ENCODE data around the gene RNU6-9.
A peak's percentile ranks its signal among the peaks of the same experiment; 100 is the strongest.
"Not testable (repeated sequence)": the region's sequence is repeated elsewhere in the genome, so short reads cannot be mapped to it uniquely, and the experiment has no call there.

RNU6-9 gene

GRCh38 chr19:861756-862580 lies 31.3 kb upstream of the RNU6-9 start:
- DNase-seq: peak; percentile 8

GRCh38 chr19:862581-863314 lies 30.5 kb upstream of the RNU6-9 start:
- DNase-seq: no peak

DNA sequence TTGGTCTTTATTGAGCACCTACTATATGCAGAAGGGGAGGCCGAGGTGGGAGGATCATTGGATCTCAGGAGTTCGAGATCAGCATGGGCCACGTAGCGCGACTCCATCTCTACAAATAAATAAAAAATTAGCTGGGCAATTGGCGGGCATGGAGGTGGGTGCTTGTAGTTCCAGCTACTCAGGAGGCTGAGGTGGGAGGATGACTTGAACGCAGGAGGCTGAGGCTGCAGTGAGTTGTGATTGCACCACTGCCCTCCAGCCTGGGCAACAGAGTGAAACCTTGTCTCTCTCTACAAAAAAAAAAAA lies 30.0 kb upstream of the RNU6-9 start:
- no peak for DNase-seq

DNA sequence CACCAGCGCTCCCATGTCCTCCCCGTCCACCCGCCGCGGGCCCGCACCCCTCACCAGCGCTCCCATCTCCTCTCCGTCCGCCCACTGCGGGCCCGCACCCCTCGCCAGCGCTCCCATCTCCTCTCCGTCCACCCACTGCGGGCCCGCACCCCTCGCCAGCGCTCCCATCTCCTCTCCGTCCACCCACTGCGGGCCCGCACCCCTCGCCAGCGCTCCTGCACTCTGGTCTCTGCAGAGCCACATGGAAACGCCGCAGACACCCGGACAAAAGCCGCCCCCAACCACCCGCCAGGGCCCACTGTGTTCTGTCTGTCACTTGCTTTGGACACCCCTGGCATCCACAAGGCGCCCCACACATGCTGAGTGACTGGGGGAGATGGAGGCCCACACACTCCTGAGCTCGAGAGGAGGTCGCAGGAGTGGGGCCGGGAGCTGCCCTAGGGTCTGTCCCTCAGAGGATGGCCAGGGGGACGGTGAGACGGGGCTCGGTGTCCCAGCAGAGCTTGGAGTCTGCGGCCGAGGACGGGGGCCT lies 26.4 kb upstream of the RNU6-9 start:
- no peak for DNase-seq

DNA sequence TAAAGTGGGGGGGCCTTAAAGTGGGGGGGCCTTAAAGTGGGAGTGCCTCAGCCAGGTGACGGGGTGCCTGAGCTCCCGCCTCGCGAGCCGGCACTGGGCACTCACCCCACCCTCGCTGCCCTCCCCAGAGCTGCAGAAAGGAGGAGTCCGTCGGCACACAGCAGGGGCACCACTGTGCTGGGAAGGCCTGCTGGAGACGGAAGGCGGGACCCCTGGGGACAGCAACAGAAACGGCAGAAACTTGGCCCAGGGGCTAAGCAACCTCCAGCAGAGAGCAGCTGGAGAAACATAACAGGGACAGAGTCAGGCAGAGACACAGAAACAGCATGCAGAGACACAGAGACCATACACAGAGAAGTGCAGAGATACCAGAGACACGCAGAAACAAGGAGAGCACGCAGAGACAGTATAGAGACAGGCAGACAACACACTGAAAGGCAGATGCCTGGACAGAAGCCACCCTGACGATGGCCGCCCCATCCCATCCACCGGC lies 25.9 kb upstream of the RNU6-9 start:
- no peak for DNase-seq

- no peak for DNase-seq
Observed at GRCh38 chr19:867855-868457, 25.3 kb upstream of the RNU6-9 start.

DNA sequence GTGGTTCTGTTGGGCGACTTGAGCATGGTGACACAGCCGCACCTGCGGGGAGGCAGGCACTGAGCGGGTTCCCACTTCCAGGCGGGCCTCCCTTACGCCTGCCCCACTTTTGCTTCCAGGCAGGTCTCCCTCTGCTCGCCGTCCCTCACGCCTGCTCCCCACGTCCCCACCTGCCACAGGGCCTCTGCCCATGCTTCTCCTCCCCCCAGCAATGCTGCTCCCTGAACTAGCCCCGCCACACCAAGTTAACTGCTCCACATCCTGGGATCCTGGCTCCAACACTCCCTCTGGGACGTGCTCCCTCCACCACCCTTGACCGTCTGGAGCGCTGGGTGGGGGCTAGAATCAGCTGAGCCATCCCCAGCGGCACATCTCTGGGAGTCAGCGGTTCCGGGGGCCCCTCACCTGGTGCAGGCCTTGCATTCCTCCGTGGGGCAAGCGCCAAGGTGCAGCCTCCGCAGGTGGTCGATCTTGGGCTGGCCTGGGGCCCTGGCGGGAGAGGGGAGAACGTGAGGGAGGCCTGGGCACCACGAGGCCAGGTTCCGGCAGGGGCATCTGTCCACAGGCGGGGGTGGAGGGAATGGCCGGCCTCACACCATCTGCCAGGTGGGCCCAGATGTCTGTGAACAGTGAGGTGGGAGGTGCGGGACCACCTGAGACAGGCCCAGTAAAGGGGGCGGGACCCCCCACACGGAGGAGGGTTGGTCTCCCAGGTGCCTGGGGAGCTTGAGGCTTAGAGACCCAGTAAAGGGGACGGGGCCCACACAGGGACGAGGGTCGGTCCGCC lies 24.6 kb upstream of the RNU6-9 start:
- DNase-seq: no peak

DNA sequence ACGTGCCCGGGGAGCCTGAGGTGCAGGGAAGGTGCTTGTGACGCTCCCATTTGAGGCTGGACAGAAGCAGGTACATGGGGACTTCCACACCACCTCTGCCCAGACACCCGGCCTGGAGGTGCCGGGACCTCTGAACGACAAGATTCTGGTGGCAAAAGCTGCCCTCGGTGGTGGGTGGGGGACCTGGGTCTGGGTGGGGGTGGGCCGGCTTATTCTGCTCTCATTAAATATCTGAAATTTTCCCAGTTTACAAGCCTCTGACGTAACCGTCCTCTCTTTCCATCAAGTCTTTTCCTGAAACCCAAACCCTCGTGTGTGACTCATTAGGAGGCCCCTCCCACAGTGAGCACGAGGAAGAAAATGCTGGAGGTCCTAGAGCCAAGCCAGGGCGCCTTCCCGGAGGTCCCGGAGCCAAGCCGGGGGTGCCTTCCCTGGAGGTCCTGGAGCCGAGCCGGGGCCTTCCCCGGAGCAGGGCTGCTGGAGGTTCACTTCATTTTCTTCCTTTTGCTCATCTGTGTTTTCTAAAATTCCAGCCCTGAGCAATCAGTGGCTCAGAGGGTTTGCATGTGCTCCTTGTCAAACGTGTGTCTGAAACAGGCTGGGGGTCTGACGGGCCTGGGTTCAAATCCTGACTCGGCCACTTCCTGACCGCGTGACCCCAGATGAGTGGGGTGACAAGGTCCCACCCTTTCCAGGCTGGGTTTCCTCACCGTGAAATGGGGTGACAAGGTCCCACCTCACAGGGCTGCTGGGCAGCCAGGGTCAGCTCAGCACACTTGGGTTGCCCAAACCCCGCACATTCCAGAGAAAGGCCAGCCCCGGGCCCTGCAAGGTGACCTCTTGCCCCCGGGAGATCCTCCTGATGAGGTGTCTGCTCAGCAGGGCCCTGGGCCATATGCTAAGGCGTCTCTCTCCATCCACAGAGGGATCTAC lies 23.8 kb upstream of the RNU6-9 start:
- no peak for DNase-seq

GRCh38 chr19:870314-870713 lies 23.0 kb upstream of the RNU6-9 start:
- no peak for DNase-seq

DNA sequence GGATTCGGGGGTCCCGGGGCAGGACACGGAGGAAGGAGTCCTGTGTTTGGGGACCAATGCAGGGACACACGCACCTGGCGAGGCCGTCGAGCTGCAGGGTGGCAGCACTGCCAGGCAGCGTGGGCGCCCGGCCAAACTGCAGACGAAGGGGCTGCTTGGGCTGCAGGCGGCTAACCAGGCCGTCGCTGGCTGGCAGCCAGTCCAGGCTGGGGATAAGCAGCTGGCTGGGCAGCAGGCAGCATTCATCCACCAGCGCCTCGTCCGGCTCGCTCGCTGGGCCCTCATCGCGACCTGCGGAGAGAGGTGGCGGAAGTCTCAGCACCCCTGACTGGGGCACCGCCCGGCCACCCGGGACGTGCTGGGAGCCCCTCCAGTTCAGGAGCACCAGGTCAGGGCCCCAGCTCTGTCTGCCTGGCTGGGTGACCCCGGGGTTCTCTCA lies 22.3 kb upstream of the RNU6-9 start:
- no peak for DNase-seq

DNA sequence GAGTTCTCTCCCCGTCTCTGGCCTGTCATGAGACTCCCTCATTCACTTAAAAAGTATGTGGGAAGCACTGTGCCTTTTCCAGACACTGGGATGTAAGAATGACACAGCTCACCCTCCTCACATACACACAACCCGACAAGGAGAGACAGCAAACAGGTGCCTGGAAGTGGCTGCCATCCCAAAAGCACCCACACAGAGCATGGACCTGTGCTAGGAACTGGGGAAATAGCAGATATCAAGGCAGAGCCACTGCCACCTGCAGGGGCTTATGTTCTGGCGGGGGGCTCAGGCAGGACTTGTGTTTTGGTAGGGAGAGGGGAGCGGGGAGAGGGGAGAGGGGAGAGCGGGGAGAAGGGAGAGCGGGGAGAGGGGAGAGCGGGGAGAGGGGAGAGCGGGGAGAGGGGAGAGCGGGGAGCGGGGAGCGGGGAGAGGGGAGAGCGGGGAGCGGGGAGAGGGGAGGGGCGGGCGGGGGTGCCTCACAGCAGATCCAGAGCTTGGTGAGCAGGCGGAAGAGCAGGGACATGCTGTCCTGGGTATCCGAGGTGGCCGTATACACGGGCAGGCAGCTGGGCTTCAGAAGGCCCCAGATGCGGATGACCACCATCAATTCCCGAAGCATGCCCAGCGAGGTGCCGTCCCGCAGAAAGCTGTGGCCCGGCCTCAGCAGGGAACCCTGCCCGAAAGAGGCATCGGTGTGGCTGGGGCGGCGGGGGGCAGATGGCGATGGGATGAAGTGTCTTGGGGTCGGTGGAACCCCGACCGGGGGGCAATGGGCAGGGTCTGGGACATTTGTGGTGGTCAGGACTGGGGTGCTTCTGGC lies 21.6 kb upstream of the RNU6-9 start:
- no peak for DNase-seq

- DNase-seq: no peak
Observed at GRCh38 chr19:872266-872951, 20.9 kb upstream of the RNU6-9 start.

GRCh38 chr19:873084-873483 lies 20.2 kb upstream of the RNU6-9 start:
- DNase-seq: no peak

DNA sequence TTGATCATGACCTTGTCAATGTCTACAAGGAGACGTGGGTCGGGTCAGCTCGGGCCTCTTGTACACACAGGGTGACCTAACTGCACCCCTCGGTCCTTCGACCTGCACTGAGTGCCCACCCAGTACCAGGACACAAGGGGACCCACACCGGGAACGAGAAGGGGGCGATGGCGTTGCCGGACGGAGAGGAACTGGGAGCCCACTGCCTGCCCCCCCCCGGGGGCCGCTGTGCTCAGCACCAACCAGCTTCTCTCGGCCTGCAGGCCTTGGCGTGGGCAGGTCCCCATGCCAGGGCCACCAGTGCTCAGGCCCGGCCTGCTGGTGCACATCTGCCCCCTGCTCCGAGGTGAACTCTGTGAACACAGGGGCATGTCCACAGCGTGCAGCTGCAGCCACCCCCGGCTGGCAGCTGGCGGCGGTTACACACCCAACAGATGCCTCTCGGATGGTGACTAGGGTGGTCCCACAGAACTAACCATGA lies 19.7 kb upstream of the RNU6-9 start:
- no peak for DNase-seq

- DNase-seq: no peak
Observed at GRCh38 chr19:875265-875879, 17.9 kb upstream of the RNU6-9 start.

DNA sequence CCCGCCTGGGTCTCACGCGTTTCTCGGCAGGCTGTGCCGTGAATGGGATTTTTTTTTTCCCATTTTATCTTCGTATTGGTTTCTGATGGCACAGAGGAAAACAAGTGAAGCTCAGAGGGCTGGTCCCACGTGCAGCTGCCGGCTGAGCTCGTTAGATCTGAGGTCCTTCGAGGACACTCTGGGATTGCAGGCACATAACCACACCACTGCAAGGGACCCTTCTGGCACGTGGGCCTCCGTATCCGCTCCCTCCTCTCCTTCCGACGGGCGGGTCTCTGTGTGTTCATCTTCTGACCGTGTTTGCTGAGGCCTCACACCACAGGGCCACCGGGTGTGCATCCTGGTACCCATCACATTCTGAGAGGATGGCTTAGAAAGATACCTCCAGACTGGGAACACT lies 17.2 kb upstream of the RNU6-9 start:
- DNase-seq: no peak

DNA sequence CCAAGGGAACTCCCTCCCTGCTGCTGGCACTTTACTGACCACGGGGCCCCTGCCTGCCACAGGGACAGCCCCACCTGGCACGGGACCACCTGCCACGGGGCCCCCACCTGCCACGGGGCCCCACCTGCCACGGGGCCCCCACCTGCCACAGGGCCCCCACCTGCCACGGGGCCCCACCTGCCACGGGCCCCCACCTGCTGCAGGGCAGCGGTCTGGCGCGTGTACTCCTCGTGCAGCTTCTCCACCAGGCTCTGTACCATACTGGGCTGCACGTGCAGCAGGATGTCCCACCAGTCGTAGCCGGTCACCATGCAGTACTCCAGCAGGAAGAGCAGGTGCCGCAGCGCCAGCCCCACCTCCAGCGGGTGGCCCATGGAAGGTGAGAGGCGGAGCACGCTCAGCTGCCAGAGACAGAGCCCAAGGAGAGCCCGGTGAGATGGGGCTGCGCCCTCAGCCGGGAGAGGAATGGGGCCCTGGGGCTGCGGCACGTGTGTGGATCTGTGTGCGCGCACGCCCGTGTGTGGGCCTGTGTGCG lies 16.4 kb upstream of the RNU6-9 start:
- DNase-seq: no peak

DNA sequence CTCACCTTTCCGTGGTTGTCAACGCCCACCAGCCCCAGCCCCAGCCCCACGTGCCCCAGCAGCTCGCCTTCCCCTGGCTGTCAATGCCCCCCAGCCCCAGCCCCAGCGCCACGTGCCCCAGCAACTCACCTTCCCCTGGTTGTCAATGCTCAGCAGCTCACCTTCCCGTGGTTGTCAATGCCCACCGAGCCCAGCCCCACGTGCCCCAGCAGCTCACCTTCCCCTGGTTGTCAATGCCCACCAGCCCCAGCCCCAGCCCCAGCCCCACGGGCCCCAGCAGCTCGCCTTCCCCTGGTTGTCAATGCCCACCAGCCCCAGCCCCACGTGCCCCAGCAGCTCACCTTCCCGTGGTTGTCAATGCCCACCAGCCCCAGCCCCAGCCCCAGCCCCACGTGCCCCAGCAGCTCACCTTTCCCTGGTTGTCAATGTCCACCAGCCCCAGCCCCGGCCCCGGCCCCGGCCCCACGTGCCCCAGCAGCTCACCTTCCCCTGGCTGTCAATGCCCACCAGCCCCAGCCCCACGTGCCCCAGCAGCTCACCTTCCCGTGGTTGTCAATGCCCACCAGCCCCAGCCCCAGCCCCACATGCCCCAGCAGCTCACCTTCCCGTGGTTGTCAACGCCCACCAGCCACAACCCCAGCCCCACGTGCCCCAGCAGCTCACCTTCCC lies 15.2 kb upstream of the RNU6-9 start:
- DNase-seq: not testable (repeated sequence)
